ENCODE measurements around the gene ST3GAL4. TPM values are rescaled to one million over a fixed set of nuclear protein-coding genes. Genes with fewer than 3 reads are reported as not detected.
A peak's percentile ranks its signal among the peaks of the same experiment; 100 is the strongest.

The ST3GAL4 gene
- total RNA-seq, 6 experiments from 2014 or later: 7.0 to 25.6 (median 17.5) TPM

DNA sequence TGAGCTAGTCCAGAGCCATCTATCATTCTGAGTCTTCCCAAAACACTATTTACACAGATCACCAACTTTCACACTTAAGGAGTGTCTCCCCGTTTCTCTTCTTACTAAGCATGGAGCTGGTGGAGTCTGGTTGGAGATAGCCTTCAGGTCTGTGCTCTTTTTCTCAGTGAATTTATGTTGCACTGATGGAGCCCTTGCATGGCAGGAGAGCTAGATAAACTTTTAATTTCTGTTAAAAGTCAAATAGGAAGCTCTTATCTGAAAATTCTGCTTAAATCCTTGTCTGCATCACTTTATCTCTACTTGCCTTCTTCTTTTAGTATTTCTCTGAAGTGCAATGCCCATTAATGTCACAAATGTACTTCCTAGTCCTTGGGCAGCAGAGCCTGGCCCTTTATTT lies 63.4 kb downstream of the ST3GAL4 start:
- peaks cover 0 to 1% (median 0%) of the 10 kb centered on the region in 4 donors for H3K36me3 ChIP-seq
- no peaks in the 10 kb centered on the region for H3K27me3 ChIP-seq
- 0% methylated on average over 1 of the region's 1 CpG for WGBS (ENCODE audit: insufficient coverage, low coverage, low lambda C conversion rate, missing lambda C conversion rate)
- intact Hi-C loops (cut with DNase I): no loop called here
- peaks cover 0 to 6% (median 2%) of the 10 kb centered on the region in 4 donors for H3K4me1 ChIP-seq
- ATAC-seq (no peak), DNase-seq (no peak)
- H3K27ac ChIP-seq: peak overlapping the region in 1 of 3 donors; percentile 17
- TF ChIP-seq CTCF (IDR thresholded peaks at IDR 0.05) (no peak), POLR2A (IDR thresholded peaks at IDR 0.05) (no peak)
- no peaks in the 10 kb centered on the region for H3K9me3 ChIP-seq
- no peak overlapping the region for H3K4me3 ChIP-seq

DNA sequence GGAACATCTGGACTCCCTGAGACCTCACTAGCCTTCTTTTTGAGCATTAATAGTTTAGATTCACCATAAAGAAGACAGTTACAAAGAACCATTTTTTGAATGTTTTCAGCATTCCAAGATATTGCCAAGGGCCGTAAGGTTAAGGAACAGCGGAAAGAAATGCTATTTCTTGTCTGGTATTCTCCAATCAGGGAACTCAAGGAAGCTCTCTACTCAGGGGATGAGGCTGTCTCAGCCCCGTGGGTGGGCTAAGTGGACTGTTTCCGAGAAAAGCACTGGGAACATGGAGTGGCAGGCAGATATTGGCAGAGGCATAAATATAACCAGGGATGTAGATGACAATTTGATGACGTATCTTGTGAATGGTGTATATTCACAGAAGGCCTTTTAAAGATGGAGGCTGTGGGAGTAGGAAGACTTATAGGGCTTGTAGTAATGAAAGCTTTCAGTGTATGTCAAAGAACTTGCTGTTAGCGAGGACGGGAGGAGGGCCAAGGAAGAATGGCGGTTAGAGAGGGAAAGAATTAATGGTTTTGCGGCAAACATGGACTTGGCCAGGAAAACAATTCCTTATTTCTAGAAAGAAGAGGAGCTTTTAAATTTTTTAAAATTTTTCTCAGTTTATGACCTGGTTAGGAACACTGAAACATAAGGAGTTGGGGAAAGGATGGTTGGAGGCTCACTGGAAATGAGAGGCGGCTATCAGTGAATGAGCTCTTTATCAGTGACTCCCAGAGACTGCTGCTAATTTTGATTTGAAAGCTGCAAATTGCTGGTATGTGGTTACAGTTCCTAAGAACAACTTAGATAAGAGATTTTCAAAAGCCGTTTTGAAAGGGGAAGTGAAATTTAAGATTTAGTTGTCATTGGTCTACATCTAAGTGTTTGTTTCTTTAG lies 64.6 kb downstream of the ST3GAL4 start:
- TF ChIP-seq POLR2A (IDR thresholded peaks at IDR 0.05): no peak
- no peak for TF ChIP-seq CTCF (IDR thresholded peaks at IDR 0.05)
- WGBS (ENCODE audit: insufficient coverage, low coverage, low lambda C conversion rate, missing lambda C conversion rate): 58% methylated on average over 11 of the region's 11 CpGs
- ATAC-seq (peak; percentile 7 to 32 (median 15)), DNase-seq (no peak)
- Histone ChIP-seq H3K4me3 (no peak overlapping the region), H3K36me3 (no peaks in the 10 kb centered on the region), H3K9me3 (no peaks in the 10 kb centered on the region), H3K4me1 (peaks cover 0 to 6% (median 2%) of the 10 kb centered on the region in 4 donors), H3K27me3 (no peaks in the 10 kb centered on the region), H3K27ac (peak overlapping the region in 2 of 3 donors; percentile 11 to 37)
- intact Hi-C loops (cut with DNase I): no loop called here

- 53% methylated on average over 6 of the region's 6 CpGs for WGBS (ENCODE audit: insufficient coverage, low coverage, low lambda C conversion rate, missing lambda C conversion rate)
- Histone ChIP-seq H3K4me3 (no peak overlapping the region), H3K36me3 (no peaks in the 10 kb centered on the region), H3K27ac (peak overlapping the region in 2 of 3 donors; percentile 40 to 43), H3K9me3 (no peaks in the 10 kb centered on the region), H3K27me3 (no peaks in the 10 kb centered on the region), H3K4me1 (peaks cover 0 to 6% (median 2%) of the 10 kb centered on the region in 4 donors)
- DNase-seq (no peak), ATAC-seq (no peak)
- no peak for TF ChIP-seq CTCF (IDR thresholded peaks at IDR 0.05)
- no peak for TF ChIP-seq POLR2A (IDR thresholded peaks at IDR 0.05)
- intact Hi-C loops (cut with DNase I): no loop called here
These were observed 65.3 kb downstream of the ST3GAL4 start for GRCh38 chr11:126420698-126421256.

GRCh38 chr11:126421271-126421671 lies 65.8 kb downstream of the ST3GAL4 start:
- ATAC-seq (peak; percentile 2 to 20 (median 4)), DNase-seq (no peak)
- peaks cover 0 to 2% (median 0%) of the 10 kb centered on the region in 4 donors for H3K4me1 ChIP-seq
- H3K36me3 ChIP-seq: no peaks in the 10 kb centered on the region
- no peaks in the 10 kb centered on the region for H3K27me3 ChIP-seq
- H3K27ac ChIP-seq: peak overlapping the region in 2 of 3 donors; percentile 40 to 43
- intact Hi-C loops (cut with DNase I): no loop called here
- 51% methylated on average over 6 of the region's 13 CpGs for WGBS (ENCODE audit: insufficient coverage, low coverage, low lambda C conversion rate, missing lambda C conversion rate)
- no peak overlapping the region for H3K4me3 ChIP-seq
- H3K9me3 ChIP-seq: no peaks in the 10 kb centered on the region
- TF ChIP-seq POLR2A (IDR thresholded peaks at IDR 0.05) (no peak), CTCF (IDR thresholded peaks at IDR 0.05) (no peak)

Measured in right lobe of liver (tissue), 6 donors.